Neural progenitor cell (in vitro differentiated cells): ENCODE data around the gene CYTH1. TPM values are rescaled to one million over a fixed set of nuclear protein-coding genes. Genes with fewer than 3 reads are reported as not detected.

Experiments used
- DNase-seq: peaks from one replicate; pipeline ENCODE4 v3.0.0-alpha.2; 2016; ENCODE audit warnings: low spot score
- H2AFZ ChIP-seq: fragments of 200-600 bp; sonication (generic); replicated peaks from 2 replicates; pipeline ENCODE4 v1.6.1; 2016; ENCODE audit warnings: antibody characterized with exemption
- H3F3A ChIP-seq: fragments of 200-600 bp; sonication (generic); 2 replicates; pipeline ENCODE4 v1.6.1; 2016; ENCODE audit warnings: antibody characterized with exemption, low read depth
- H3K27ac ChIP-seq: fragments of 200-600 bp; sonication (generic); 2 replicates; pipeline ENCODE4 v1.5.1; 2016; ENCODE audit warnings: mild to moderate bottlenecking
- H3K27me3 ChIP-seq: fragments of 200-600 bp; sonication (generic); 2 replicates; pipeline ENCODE4 v1.6.1; 2016; ENCODE audit warnings: mild to moderate bottlenecking, moderate library complexity
- H3K36me3 ChIP-seq: fragments of 200-600 bp; sonication (generic); 2 replicates; pipeline ENCODE4 v1.5.1; 2016
- H3K4me1 ChIP-seq: fragments of 200-600 bp; sonication (generic); 2 replicates; pipeline ENCODE4 v1.6.1; 2016; ENCODE audit warnings: mixed run types
- H3K4me2 ChIP-seq: fragments of 200-600 bp; sonication (generic); 2 replicates; pipeline ENCODE4 v1.6.1; 2016
- H3K4me3 ChIP-seq: fragments of 200-600 bp; sonication (generic); 2 replicates; pipeline ENCODE4 v1.5.1; 2016
- H3K79me2 ChIP-seq: fragments of 200-600 bp; sonication (generic); 2 replicates; pipeline ENCODE4 v1.6.1; 2016; ENCODE audit warnings: low read depth
- H3K9ac ChIP-seq: fragments of 200-600 bp; sonication (generic); 2 replicates; pipeline ENCODE4 v1.6.1; 2016
- H3K9me3 ChIP-seq: fragments of 200-600 bp; sonication (generic); 2 replicates; pipeline ENCODE4 v1.5.1; 2016; ENCODE audit warnings: low read depth
- H4K20me1 ChIP-seq: fragments of 200-600 bp; sonication (generic); 2 replicates; pipeline ENCODE4 v1.6.1; 2016; ENCODE audit warnings: low read depth
- H3K27ac Mint-ChIP-seq: 3 replicates; pipeline ENCODE4 v1.8.0; 2021; ENCODE audit warnings: mixed read lengths
- H3K27me3 Mint-ChIP-seq: 2 replicates; pipeline ENCODE4 v1.8.0; 2022; ENCODE audit warnings: low read depth, mild to moderate bottlenecking, inconsistent platforms, moderate library complexity, mixed read lengths; ENCODE audit not compliant: insufficient read depth
- H3K36me3 Mint-ChIP-seq: 3 replicates; pipeline ENCODE4 v1.8.0; 2021; ENCODE audit warnings: mixed read lengths
- H3K4me1 Mint-ChIP-seq: 3 replicates; pipeline ENCODE4 v1.8.0; 2021; ENCODE audit warnings: mixed read lengths
- H3K4me3 Mint-ChIP-seq: 3 replicates; pipeline ENCODE4 v1.8.0; 2021; ENCODE audit warnings: mild to moderate bottlenecking, moderate library complexity, mixed read lengths
- H3K9me3 Mint-ChIP-seq: 3 replicates; pipeline ENCODE4 v1.8.0; 2020; ENCODE audit warnings: mixed read lengths
- CTCF ChIP-seq: fragments of 200-600 bp; sonication (generic); IDR thresholded peaks from 2 replicates; pipeline ENCODE4 v1.5.1; 2017; ENCODE audit warnings: antibody characterized with exemption, mild to moderate bottlenecking
- EZH2 ChIP-seq: fragments of 200-600 bp; sonication (generic); IDR thresholded peaks from 2 replicates; pipeline ENCODE4 v1.6.1; 2017; ENCODE audit warnings: antibody characterized with exemption, mild to moderate bottlenecking, moderate library complexity
- EZH2phosphoT487 ChIP-seq: fragments of 200-600 bp; sonication (generic); IDR thresholded peaks from 2 replicates; pipeline ENCODE4 v1.6.1; 2017; ENCODE audit warnings: antibody characterized with exemption
- total RNA-seq: library from RNA; depleted of rRNA; stranded (reverse); fragments of >200 nt; gene quantifications from 2 replicates; pipeline ENCODE4 v1.2.3, GENCODE V29; 2015; ENCODE audit warnings: low replicate concordance

CYTH1 gene
- total RNA-seq, 1 donor from 2014 or later: 14.8 TPM

- Histone ChIP-seq H4K20me1 (peaks cover 21% of the 10 kb centered on the region), H3K9me3 (no peaks in the 10 kb centered on the region), H3F3A (peaks cover 18% of the 10 kb centered on the region), H3K27me3 (no peaks in the 10 kb centered on the region), H3K4me3 (peak overlapping the region; percentile 47), H2AFZ (peak overlapping the region; percentile 26), H3K4me2 (peak overlapping the region; percentile 95), H3K27ac (no peak overlapping the region), H3K79me2 (no peaks in the 10 kb centered on the region), H3K4me1 (peaks cover 32% of the 10 kb centered on the region), H3K36me3 (no peaks in the 10 kb centered on the region), H3K9ac (no peak overlapping the region)
- TF ChIP-seq EZH2phosphoT487 (no peak), EZH2 (no peak), CTCF (no peak)
- no peaks in the 10 kb centered on the region for H3K36me3 Mint-ChIP-seq
- no peaks in the 10 kb centered on the region for H3K9me3 Mint-ChIP-seq
- H3K4me3 Mint-ChIP-seq: peak overlapping the region; percentile 85
- no peak for DNase-seq
- H3K4me1 Mint-ChIP-seq: peaks cover 34% of the 10 kb centered on the region
- H3K27ac Mint-ChIP-seq: no peak overlapping the region
- no peaks in the 10 kb centered on the region for H3K27me3 Mint-ChIP-seq
These were observed 64.6 kb downstream of the CYTH1 start for GRCh38 chr17:78717431-78717980.

GRCh38 chr17:78716814-78717393 is 65.2 kb downstream of the CYTH1 start:
- H3K27me3 ChIP-seq: no peaks in the 10 kb centered on the region
- Mint-ChIP-seq H3K27me3 (no peaks in the 10 kb centered on the region), H3K27ac (no peak overlapping the region), H3K4me1 (peaks cover 30% of the 10 kb centered on the region), H3K9me3 (no peaks in the 10 kb centered on the region), H3K4me3 (peak overlapping the region; percentile 85), H3K36me3 (no peaks in the 10 kb centered on the region)
- H2AFZ ChIP-seq: peak overlapping the region; percentile 26
- DNase-seq: peak; percentile 57
- H3K27ac ChIP-seq: no peak overlapping the region
- TF ChIP-seq CTCF (no peak), EZH2phosphoT487 (no peak), EZH2 (no peak)
- peak overlapping the region; percentile 95 for H3K4me2 ChIP-seq
- H3K4me1 ChIP-seq: peaks cover 26% of the 10 kb centered on the region
- peak overlapping the region; percentile 47 for H3K4me3 ChIP-seq
- peaks cover 15% of the 10 kb centered on the region for H3F3A ChIP-seq
- H3K9ac ChIP-seq: no peak overlapping the region
- H3K36me3 ChIP-seq: no peaks in the 10 kb centered on the region
- H3K9me3 ChIP-seq: no peaks in the 10 kb centered on the region
- peaks cover 15% of the 10 kb centered on the region for H4K20me1 ChIP-seq
- no peaks in the 10 kb centered on the region for H3K79me2 ChIP-seq

- Histone ChIP-seq H3K9me3 (no peaks in the 10 kb centered on the region), H3K9ac (no peak overlapping the region), H3K4me1 (peaks cover 25% of the 10 kb centered on the region), H3K4me3 (peak overlapping the region; percentile 47), H3K79me2 (no peaks in the 10 kb centered on the region), H3K27ac (no peak overlapping the region), H3K27me3 (no peaks in the 10 kb centered on the region), H4K20me1 (peaks cover 11% of the 10 kb centered on the region), H3K36me3 (no peaks in the 10 kb centered on the region), H2AFZ (no peak overlapping the region), H3F3A (peaks cover 15% of the 10 kb centered on the region), H3K4me2 (peak overlapping the region; percentile 95)
- Mint-ChIP-seq H3K27me3 (no peaks in the 10 kb centered on the region), H3K4me1 (peaks cover 26% of the 10 kb centered on the region), H3K9me3 (no peaks in the 10 kb centered on the region), H3K27ac (no peak overlapping the region), H3K4me3 (peak overlapping the region; percentile 85), H3K36me3 (no peaks in the 10 kb centered on the region)
- DNase-seq: no peak
- TF ChIP-seq EZH2 (no peak), EZH2phosphoT487 (no peak), CTCF (no peak)
These were observed 65.8 kb downstream of the CYTH1 start for GRCh38 chr17:78716292-78716691.
